Heart left ventricle (tissue), 16 donors: Measurements from ENCODE around the gene WDR70. TPM values are rescaled to one million over a fixed set of nuclear protein-coding genes. Genes with fewer than 3 reads are reported as not detected.
"Not testable (repeated sequence)": the region's sequence is repeated elsewhere in the genome, so short reads cannot be mapped to it uniquely, and the experiment has no call there.

Source experiments
- ATAC-seq, 4 donors: fragments of 200-7000 bp; cut with Tn5 transposase; one replicate each; pipeline ENCODE4 v1.9.1; 2020 to 2022; ENCODE audit warnings: moderate library complexity in 4 of 4, mild to moderate bottlenecking in 3 of 4, moderate number of reproducible peaks in 1 of 4
- DNase-seq, 5 donors: peaks; one replicate each; pipeline ENCODE4 v3.0.0-alpha.2; 2020
- H3K27ac ChIP-seq, 12 donors: fragments of 200-600 bp; sonication (generic) in 4 of 12; one replicate each; pipeline versions ENCODE4 v1.5.0 to v1.8.0; 2016 to 2022; ENCODE audit warnings: mild to moderate bottlenecking in 2 of 12
- H3K27me3 ChIP-seq, 9 donors: fragments of 200-600 bp; sonication (generic) in 2 of 9; one replicate each; pipeline versions ENCODE4 v1.5.1 to v1.8.0; 2016 to 2022; ENCODE audit warnings: mild to moderate bottlenecking in 3 of 9
- H3K36me3 ChIP-seq, 9 donors: fragments of 200-600 bp; sonication (generic) in 2 of 9; one replicate each; pipeline versions ENCODE4 v1.5.0 to v1.8.0; 2018 to 2022; ENCODE audit warnings: mild to moderate bottlenecking in 2 of 9
- H3K4me1 ChIP-seq, 12 donors: fragments of 200-600 bp; sonication (generic) in 4 of 12; one replicate each; pipeline versions ENCODE4 v1.5.0 to v1.8.0; 2016 to 2022; ENCODE audit warnings: mild to moderate bottlenecking in 3 of 12
- H3K4me3 ChIP-seq, 12 donors: fragments of 200-600 bp; sonication (generic) in 4 of 12; one replicate each; pipeline versions ENCODE4 v1.5.0 to v1.8.0; 2017 to 2022; ENCODE audit warnings: mild to moderate bottlenecking in 9 of 12, moderate library complexity in 4 of 12
- H3K9me3 ChIP-seq, 12 donors: fragments of 200-600 bp; sonication (generic) in 4 of 12; one replicate each; pipeline versions ENCODE4 v1.5.0 to v1.8.0; 2016 to 2022; ENCODE audit warnings: mild to moderate bottlenecking in 1 of 12
- CTCF ChIP-seq, 12 donors: fragments of 200-600 bp; sonication (generic) in 4 of 12; IDR thresholded peaks; one replicate each; pipeline versions ENCODE4 v1.5.0 to v1.8.0; 2018 to 2022; ENCODE audit warnings: antibody characterized with exemption in 12 of 12, mild to moderate bottlenecking in 5 of 12
- POLR2A ChIP-seq, 2 donors: fragments of 450-650 bp; IDR thresholded peaks; one replicate each; pipeline ENCODE4 v1.6.1; 2017; ENCODE audit warnings: antibody characterized with exemption in 2 of 2, mild to moderate bottlenecking in 2 of 2, moderate library complexity in 2 of 2
- WGBS, 4 donors: extraction: QIAGEN DNeasy Blood & Tissue Kit in 2 of 4; methylation state at CpG; one replicate each; pipeline versions ENCODE4 v1.1.5 to v1.1.7; 2013 to 2018; 5-methylcytosine and 5-hydroxymethylcytosine counted together
- intact Hi-C, 10 donors: fragments of 100-400 bp; cut with DNase I; formaldehyde crosslinking; loops; one replicate each; pipeline versions ENCODE4 v1.11.1 to v1.14.2; 2022
- polyA plus RNA-seq, 2 donors: library from polyadenylated mRNA; stranded (reverse); fragments of 200-250 nt; gene quantifications; one replicate each; pipeline ENCODE4 v1.2.3, GENCODE V29; 2013
- total RNA-seq, 9 donors: library from RNA; depleted of rRNA in 2 of 9; stranded (reverse); fragments of >200 nt in 2 of 9; fragmentation: NEBNext Ultra II Directional in 3 of 9; extraction: Animal tissue kit (Norgen Biotek cat#: 25700) in 3 of 9; gene quantifications; one replicate each; pipeline versions ENCODE4 v1.1.0 to v1.2.4, GENCODE V29; 2016 to 2023
- donor health status: ischemic (EF 13 %, LVEDD 7.1; RV severe dilation, severe dysfunction).
- donor health status: healthy with polysubstance abuse.
- donor health status: DM: no; HTN: yes; CAD: no.
- donor health status: DM: no; HTN: no; CAD: no.
- donor health status: ischemic (EF 25% LVEDD 6.9; RV normal size, moderate dysfunction).
- donor health status: ischemic (EF 25% LVEDD 5.7; RV mildly dilated, moderate dysfunction).
- donor health status: healthy.
- donor health status: DM: yes; HTN: yes; CAD: no.
- donor health status: ischemic (EF 35%, LVEDD 5.7; RV mildly dilated, moderate dysfunction).
- donor health status: nonischemic (EF 11% LVEDD 7.7; RV severe dilation, severe dysfunction).
- donor health status: DM: yes; HTN: yes; CAD: no.
- donor health status: PGD.
- donor health status: ischemic (EF 29% LVEDD 5.4; RV normal size, mild dysfunction).
- donor health status: nonischemic (EF 23%, LVEDD 6.1; RV moderate dilation, normal function).

The WDR70 gene
- total and polyA plus RNA-seq, 11 donors: 6.0 to 31.3 (median 13.6) TPM

- DNase-seq, ATAC-seq, H3K27me3 ChIP-seq, H3K4me1 ChIP-seq, intact Hi-C loops, H3K27ac ChIP-seq, H3K4me3 ChIP-seq: not testable (repeated sequence)
- Histone ChIP-seq H3K9me3 (peaks cover 0 to 24% (median 7%) of the 10 kb centered on the region in 12 donors), H3K36me3 (peaks cover 0 to 14% (median 0%) of the 10 kb centered on the region in 9 donors)
- WGBS, 4 donors: 89 to 100% (median 97%) methylated on average over 1 of the region's 1 CpG
These were observed 90.3 kb downstream of the WDR70 start for GRCh38 chr5:37469383-37469782.

- Histone ChIP-seq H3K27me3 (no peaks in the 10 kb centered on the region), H3K27ac (no peak overlapping the region), H3K9me3 (peaks cover 0 to 24% (median 7%) of the 10 kb centered on the region in 12 donors), H3K4me3 (no peak overlapping the region), H3K4me1 (no peaks in the 10 kb centered on the region), H3K36me3 (peaks cover 0 to 19% (median 0%) of the 10 kb centered on the region in 9 donors)
- 65 to 66% (median 65%) methylated on average over 3 of the region's 3 CpGs for WGBS, 4 donors
- DNase-seq (no peak), ATAC-seq (no peak)
- intact Hi-C loops: no loop called here
- no peak for TF ChIP-seq POLR2A (IDR thresholded peaks at IDR 0.05)
- TF ChIP-seq CTCF (IDR thresholded peaks at IDR 0.05): no peak
These were observed 92.6 kb downstream of the WDR70 start for GRCh38 chr5:37471666-37472197.

- Histone ChIP-seq H3K4me1 (no peaks in the 10 kb centered on the region), H3K9me3 (peaks cover 0 to 3% (median 0%) of the 10 kb centered on the region in 12 donors), H3K27me3 (no peaks in the 10 kb centered on the region), H3K36me3 (peaks cover 0 to 41% (median 24%) of the 10 kb centered on the region in 9 donors), H3K4me3 (no peak overlapping the region), H3K27ac (no peak overlapping the region)
- ATAC-seq (no peak), DNase-seq (no peak)
- TF ChIP-seq CTCF (IDR thresholded peaks at IDR 0.05): no peak
- TF ChIP-seq POLR2A (IDR thresholded peaks at IDR 0.05): no peak
- intact Hi-C loops: no loop called here
These were observed 98.3 kb downstream of the WDR70 start for GRCh38 chr5:37477426-37477825.

GRCh38 chr5:37478121-37478894, 99.2 kb downstream of the WDR70 start:
- intact Hi-C loops: no loop called here
- Histone ChIP-seq H3K27me3 (no peaks in the 10 kb centered on the region), H3K36me3 (peaks cover 0 to 43% (median 28%) of the 10 kb centered on the region in 9 donors), H3K4me3 (no peak overlapping the region), H3K27ac (no peak overlapping the region), H3K4me1 (no peaks in the 10 kb centered on the region), H3K9me3 (no peaks in the 10 kb centered on the region)
- TF ChIP-seq CTCF (IDR thresholded peaks at IDR 0.05) (no peak), POLR2A (IDR thresholded peaks at IDR 0.05) (no peak)
- no peak for ATAC-seq
- no peak for DNase-seq
- 73 to 75% (median 74%) methylated on average over 4 of the region's 4 CpGs for WGBS, 4 donors

GRCh38 chr5:37481395-37481794, 102.3 kb downstream of the WDR70 start:
- DNase-seq, H3K9me3 ChIP-seq, H3K27ac ChIP-seq, H3K27me3 ChIP-seq, H3K4me1 ChIP-seq, ATAC-seq, H3K4me3 ChIP-seq, intact Hi-C loops: not testable (repeated sequence)
- H3K36me3 ChIP-seq: peaks cover 0 to 47% (median 28%) of the 10 kb centered on the region in 9 donors
- 97 to 100% (median 97%) methylated on average over 3 of the region's 3 CpGs for WGBS, 4 donors
